A549 treated with DMSO at 1 μM for 4 hours (cell line): ENCODE measurements around the gene ENPP6. TPM values are rescaled to one million over a fixed set of nuclear protein-coding genes. Genes with fewer than 3 reads are reported as not detected.

ENCODE experiments used
- total RNA-seq: library from RNA; stranded (reverse); fragments of 200-300 nt; extraction: Qiagen RNA extraction; gene quantifications from 5 replicates; pipeline ENCODE4 v1.2.3, GENCODE V29; 2022; ENCODE audit warnings: low read depth

The ENPP6 gene
- not detected in 5 replicates for total RNA-seq

GRCh38 chr4:184217634-184218033 lies at the start of gene ENPP6:
Gene ENPP6, minus strand, starts transcription at chr4:184217873. Its CDS starts 54 bp downstream, at chr4:184217819.

